T47D (cell line): ENCODE results near the gene CDKAL1.
"Not testable (repeated sequence)": the region's sequence is repeated elsewhere in the genome, so short reads cannot be mapped to it uniquely, and the experiment has no call there.

Experiments used
- DNase-seq, 2 experiments: peaks; one replicate each; pipeline versions ENCODE4 v3.0.0 to v3.0.0-alpha.2; 2011 to 2012; ENCODE audit warnings: low read depth in 1 of 2, low spot score in 1 of 2
- JUND ChIP-seq: IDR thresholded peaks from 2 replicates; pipeline ENCODE4 v1.6.1; 2012; ENCODE audit warnings: low read depth
- in situ Hi-C: cut with HindIII; loops from 2 replicates; pipeline ENCODE4 v1.10.0; 2016; ENCODE audit warnings: low sequenced_read_pairs, low pct_unique_long_range_greater_than_20kb

The CDKAL1 gene

GRCh38 chr6:21176197-21176596 is 641.9 kb downstream of the CDKAL1 start:
- in situ Hi-C loops = no loop called here

GRCh38 chr6:21180155-21180554 is 645.9 kb downstream of the CDKAL1 start:
- no peak for DNase-seq
- in situ Hi-C loops = no loop called here
- TF ChIP-seq JUND = no peak

More at GRCh38 chr6:21176197-21176596, 641.9 kb downstream of the CDKAL1 start:
- TF ChIP-seq JUND = no peak
- DNase-seq = no peak

GRCh38 chr6:21180800-21181337 is 646.6 kb downstream of the CDKAL1 start:
- no peak for DNase-seq
- TF ChIP-seq JUND = no peak
- in situ Hi-C loops = no loop called here

- TF ChIP-seq JUND = no peak
- in situ Hi-C loops = no loop called here
- DNase-seq = no peak
Observed at GRCh38 chr6:21181866-21182265, 647.6 kb downstream of the CDKAL1 start.

- in situ Hi-C loops = no loop called here
- DNase-seq = no peak
- no peak for TF ChIP-seq JUND
Observed at GRCh38 chr6:21182589-21182988, 648.3 kb downstream of the CDKAL1 start.

- DNase-seq = no peak
- TF ChIP-seq JUND = no peak
- in situ Hi-C loops = no loop called here
Observed at GRCh38 chr6:21185861-21186478, 651.7 kb downstream of the CDKAL1 start.

GRCh38 chr6:21186479-21187055 is 652.3 kb downstream of the CDKAL1 start:
- in situ Hi-C loops = no loop called here
- no peak for DNase-seq
- TF ChIP-seq JUND = no peak

GRCh38 chr6:21187485-21187884 is 653.2 kb downstream of the CDKAL1 start:
- in situ Hi-C loops = no loop called here
- no peak for DNase-seq
- TF ChIP-seq JUND = no peak

- no peak for TF ChIP-seq JUND
- DNase-seq = no peak
- in situ Hi-C loops = no loop called here
Observed at GRCh38 chr6:21188505-21189223, 654.4 kb downstream of the CDKAL1 start.

GRCh38 chr6:21189759-21190158 is 655.5 kb downstream of the CDKAL1 start:
- in situ Hi-C loops = no loop called here
- TF ChIP-seq JUND = no peak
- no peak for DNase-seq

- TF ChIP-seq JUND = no peak
Observed at GRCh38 chr6:21190701-21191100, 656.4 kb downstream of the CDKAL1 start.

GRCh38 chr6:21193790-21194475 is 659.7 kb downstream of the CDKAL1 start:
- TF ChIP-seq JUND = no peak
- in situ Hi-C loops = no loop called here
- no peak for DNase-seq

More at GRCh38 chr6:21190701-21191100, 656.4 kb downstream of the CDKAL1 start:
- in situ Hi-C loops = no loop called here
- DNase-seq = no peak

GRCh38 chr6:21195301-21195700 is 661.0 kb downstream of the CDKAL1 start:
- DNase-seq, in situ Hi-C loops: not testable (repeated sequence)
